ENCODE data around the gene PCCA.

Gene PCCA

DNA sequence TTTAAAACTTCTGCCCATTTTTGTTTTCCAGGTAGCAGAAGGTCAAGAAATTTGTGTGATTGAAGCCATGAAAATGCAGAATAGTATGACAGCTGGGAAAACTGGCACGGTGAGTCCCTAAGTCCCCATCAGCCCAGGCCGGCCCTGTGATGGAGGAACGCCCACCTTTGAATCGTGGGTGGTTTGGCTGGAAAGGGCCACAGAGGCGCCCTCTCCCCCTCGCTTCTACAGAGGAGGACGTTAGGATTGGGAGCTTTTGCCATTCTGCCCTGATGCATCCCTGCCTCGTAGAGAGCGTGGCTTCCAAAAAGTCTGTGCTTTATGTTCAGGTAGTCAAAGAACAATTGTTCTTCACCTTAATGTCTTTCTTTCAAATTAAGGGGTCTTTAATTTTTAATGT, 438.8 kb downstream of the PCCA start:
- in situ Hi-C loops (cut with MboI; ENCODE audit: low sequenced_read_pairs, unreplicated experiment), result loop anchor here (10.0 kb wide), 1 partner anchor 873 kb away; no protein-coding TSS in a partner anchor
- DNase-seq (ENCODE audit: low spot score), result no peak

DNA sequence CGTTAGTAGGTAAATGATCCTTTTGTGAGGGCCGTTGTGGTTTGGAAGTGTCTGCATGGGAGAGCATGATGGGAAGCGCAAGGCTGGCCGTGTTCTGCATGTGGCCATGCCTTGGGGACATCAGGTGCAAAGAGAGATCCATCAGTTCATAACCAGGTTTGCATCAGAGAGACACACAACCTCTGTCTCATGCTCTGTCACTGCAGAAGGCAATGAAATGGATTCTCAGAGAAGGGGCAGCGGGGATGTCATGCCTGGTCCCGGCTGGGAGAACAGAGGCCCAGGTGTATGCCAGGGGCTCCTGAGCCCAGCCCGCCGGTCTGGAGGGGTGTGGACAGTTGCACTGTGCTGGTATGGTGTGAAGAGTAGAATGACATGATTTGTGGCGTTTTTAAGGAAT, 439.5 kb downstream of the PCCA start:
- DNase-seq (ENCODE audit: low spot score), result no peak
- TF ChIP-seq, protein P1, sequence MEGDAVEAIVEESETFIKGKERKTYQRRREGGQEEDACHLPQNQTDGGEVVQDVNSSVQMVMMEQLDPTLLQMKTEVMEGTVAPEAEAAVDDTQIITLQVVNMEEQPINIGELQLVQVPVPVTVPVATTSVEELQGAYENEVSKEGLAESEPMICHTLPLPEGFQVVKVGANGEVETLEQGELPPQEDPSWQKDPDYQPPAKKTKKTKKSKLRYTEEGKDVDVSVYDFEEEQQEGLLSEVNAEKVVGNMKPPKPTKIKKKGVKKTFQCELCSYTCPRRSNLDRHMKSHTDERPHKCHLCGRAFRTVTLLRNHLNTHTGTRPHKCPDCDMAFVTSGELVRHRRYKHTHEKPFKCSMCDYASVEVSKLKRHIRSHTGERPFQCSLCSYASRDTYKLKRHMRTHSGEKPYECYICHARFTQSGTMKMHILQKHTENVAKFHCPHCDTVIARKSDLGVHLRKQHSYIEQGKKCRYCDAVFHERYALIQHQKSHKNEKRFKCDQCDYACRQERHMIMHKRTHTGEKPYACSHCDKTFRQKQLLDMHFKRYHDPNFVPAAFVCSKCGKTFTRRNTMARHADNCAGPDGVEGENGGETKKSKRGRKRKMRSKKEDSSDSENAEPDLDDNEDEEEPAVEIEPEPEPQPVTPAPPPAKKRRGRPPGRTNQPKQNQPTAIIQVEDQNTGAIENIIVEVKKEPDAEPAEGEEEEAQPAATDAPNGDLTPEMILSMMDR (IDR thresholded peaks at IDR 0.05; ENCODE audit: borderline replicate concordance, control extremely low read depth, extremely low read depth, insufficient read depth, missing control alignments), result no peak
- in situ Hi-C loops (cut with MboI; ENCODE audit: low sequenced_read_pairs, unreplicated experiment), result loop anchor here (10.0 kb wide), 1 partner anchor 874 kb away; no protein-coding TSS in a partner anchor

More for the DNA sequence above, 438.8 kb downstream of the PCCA start:
- TF ChIP-seq, protein P1 (IDR thresholded peaks at IDR 0.05; ENCODE audit: borderline replicate concordance, control extremely low read depth, extremely low read depth, insufficient read depth, missing control alignments), result no peak

DNA sequence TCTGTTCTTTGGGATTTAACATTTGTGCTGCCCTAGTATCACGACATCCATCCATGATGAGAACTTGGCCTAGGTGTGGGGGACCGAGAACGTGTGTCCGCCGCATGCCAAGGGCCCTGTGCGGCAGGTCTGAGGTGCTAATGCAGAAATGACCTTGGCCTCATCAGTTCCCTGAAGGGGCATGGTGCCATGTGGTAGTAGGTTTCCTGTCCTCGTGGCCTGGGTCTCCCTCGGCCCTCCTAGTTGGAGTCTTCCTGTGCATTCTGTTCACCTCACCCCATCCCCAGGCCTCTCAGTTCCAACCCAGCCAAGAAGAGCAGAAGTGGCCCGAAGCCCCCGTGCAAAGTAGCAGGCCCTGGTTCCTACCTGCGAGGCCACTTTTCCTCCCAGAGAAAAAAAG, 439.9 kb downstream of the PCCA start:
- TF ChIP-seq, protein P1 (IDR thresholded peaks at IDR 0.05; ENCODE audit: borderline replicate concordance, control extremely low read depth, extremely low read depth, insufficient read depth, missing control alignments), result no peak
- in situ Hi-C loops (cut with MboI; ENCODE audit: low sequenced_read_pairs, unreplicated experiment), result loop anchor here (10.0 kb wide), 1 partner anchor 874 kb away; no protein-coding TSS in a partner anchor
- DNase-seq (ENCODE audit: low spot score), result no peak

DNA sequence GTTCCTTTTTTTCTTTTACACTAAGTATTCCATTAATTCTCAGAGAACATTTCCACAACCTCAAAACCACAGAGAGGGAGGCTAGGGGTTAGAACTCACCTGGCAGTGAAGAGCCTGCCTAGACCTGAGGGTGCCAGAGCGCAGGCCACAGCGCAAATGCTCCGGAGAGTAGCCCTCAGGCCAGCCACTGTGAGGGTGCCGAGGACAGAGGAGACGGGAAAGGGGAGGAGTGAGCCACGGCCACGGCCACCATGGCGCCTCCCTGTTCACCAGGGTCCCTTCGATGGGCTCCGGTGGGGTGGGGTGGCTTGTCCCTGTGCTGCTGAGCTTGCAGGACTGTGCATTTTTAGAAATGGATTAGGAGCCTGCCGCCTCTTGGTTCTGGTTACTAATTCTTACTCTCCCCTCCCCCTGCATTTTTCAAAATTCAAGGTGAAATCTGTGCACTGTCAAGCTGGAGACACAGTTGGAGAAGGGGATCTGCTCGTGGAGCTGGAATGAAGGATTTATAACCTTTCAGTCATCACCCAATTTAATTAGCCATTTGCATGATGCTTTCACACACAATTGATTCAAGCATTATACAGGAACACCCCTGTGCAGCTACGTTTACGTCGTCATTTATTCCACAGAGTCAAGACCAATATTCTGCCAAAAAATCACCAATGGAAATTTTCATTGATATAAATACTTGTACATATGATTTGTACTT, 440.9 kb downstream of the PCCA start:
- TF ChIP-seq, protein P1 (IDR thresholded peaks at IDR 0.05; ENCODE audit: borderline replicate concordance, control extremely low read depth, extremely low read depth, insufficient read depth, missing control alignments), result no peak
- no peak for DNase-seq (ENCODE audit: low spot score)
- in situ Hi-C loops (cut with MboI; ENCODE audit: low sequenced_read_pairs, unreplicated experiment), result loop anchor here (10.0 kb wide), 1 partner anchor 875 kb away; no protein-coding TSS in a partner anchor

DNA sequence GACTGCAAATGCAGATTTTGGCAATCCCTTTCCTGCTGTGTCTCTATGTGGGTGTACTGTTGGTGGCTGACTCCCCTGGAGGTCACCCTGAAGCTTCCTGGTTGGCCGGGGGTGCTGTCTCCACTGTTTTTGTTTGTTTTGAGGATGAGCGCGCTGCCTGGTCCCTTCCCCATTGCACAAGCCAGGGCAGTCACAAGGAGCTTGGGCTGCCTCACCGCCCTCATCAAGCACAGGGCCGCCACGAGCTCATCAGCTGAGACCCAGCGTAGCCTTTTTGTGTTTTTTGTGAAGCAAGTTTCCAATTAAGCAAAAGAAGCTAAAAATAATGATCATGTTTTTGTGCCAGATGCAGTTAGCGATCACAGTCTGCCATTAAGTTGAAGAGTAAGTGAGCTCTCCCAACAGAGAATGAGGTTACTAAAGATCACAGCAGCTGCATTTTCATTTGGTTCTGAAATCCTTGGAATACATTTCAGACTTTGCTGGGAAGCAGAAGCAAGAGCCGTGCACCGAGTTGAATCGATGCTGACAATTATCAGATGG, 441.8 kb downstream of the PCCA start:
- no peak for DNase-seq (ENCODE audit: low spot score)
- TF ChIP-seq, protein P1 (IDR thresholded peaks at IDR 0.05; ENCODE audit: borderline replicate concordance, control extremely low read depth, extremely low read depth, insufficient read depth, missing control alignments), result no peak
- in situ Hi-C loops (cut with MboI; ENCODE audit: low sequenced_read_pairs, unreplicated experiment), result no loop called here

DNA sequence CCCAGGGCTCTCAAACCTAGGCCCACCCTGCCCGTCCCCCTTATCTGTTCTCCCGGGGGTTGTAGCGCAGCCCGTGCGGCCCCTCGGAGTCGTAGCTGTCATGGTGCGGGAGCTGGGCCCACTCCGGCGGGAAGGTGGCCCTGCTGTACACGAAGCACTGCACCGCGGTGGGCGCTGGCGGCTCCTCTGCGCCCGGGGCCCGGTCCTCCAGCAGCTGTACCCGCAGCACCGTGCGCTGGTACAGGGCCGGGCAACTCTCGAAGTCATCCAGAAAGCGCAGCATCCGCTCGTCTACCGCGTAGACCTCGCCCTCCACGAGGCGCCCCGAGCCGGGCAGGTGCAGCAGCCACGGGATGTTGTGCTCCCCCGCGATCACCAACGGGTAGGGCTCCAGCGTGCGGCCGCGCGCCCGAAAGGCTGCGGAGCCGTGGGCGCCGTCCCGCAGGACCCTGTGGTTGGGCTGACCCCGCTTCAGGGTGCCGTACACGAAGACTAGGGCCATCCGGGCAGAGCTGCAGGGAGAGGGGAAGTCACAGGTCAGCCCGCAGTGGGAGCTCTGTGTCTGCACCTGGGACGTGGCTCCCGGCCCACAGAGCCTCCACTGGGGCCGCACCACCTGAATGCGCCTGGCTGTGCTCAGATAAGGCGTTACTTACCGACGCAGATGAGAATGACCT, 443.3 kb downstream of the PCCA start:
- no peak for DNase-seq (ENCODE audit: low spot score)
- TF ChIP-seq, protein P1 (IDR thresholded peaks at IDR 0.05; ENCODE audit: borderline replicate concordance, control extremely low read depth, extremely low read depth, insufficient read depth, missing control alignments), result no peak
- in situ Hi-C loops (cut with MboI; ENCODE audit: low sequenced_read_pairs, unreplicated experiment), result no loop called here

All from GM13976 (cell line).